NCI-H460 (cell line): Measurements from ENCODE around the gene PRKAR1B. TPM values are rescaled to one million over a fixed set of nuclear protein-coding genes. Genes with fewer than 3 reads are reported as not detected.

ENCODE experiments used
- DNase-seq: peaks from one replicate; pipeline ENCODE4 v3.0.0-alpha.2; 2016; ENCODE audit warnings: low read depth; ENCODE audit errors: extremely low read depth
- total RNA-seq: library from RNA; depleted of rRNA; stranded (reverse); fragments of >200 nt; shearing (Covaris generic); gene quantifications from 2 replicates; pipeline ENCODE4 v1.2.3, GENCODE V29; 2014

The PRKAR1B gene
- total RNA-seq, 1 experiment from 2014 or later = 7.4 TPM

DNA sequence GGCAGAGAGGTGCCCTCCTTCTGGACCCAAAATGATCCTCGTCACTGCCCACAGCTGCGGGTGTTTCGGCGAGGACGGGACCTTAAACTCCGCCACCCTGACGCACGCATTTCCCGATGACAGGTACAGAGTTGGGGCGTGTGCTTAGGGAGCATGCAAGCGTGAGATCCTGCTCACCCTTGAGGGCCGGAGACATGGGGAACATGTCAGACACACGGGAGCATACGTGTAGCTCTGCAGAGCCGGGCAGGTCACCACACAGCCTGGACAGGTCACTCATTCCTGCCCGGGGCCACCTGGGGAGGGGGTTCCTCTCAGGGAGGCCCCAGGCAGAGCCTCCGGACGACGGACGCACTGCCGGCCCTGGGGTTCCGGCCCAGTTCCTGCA lies 149.8 kb downstream of the PRKAR1B start:
- DNase-seq = no peak

DNA sequence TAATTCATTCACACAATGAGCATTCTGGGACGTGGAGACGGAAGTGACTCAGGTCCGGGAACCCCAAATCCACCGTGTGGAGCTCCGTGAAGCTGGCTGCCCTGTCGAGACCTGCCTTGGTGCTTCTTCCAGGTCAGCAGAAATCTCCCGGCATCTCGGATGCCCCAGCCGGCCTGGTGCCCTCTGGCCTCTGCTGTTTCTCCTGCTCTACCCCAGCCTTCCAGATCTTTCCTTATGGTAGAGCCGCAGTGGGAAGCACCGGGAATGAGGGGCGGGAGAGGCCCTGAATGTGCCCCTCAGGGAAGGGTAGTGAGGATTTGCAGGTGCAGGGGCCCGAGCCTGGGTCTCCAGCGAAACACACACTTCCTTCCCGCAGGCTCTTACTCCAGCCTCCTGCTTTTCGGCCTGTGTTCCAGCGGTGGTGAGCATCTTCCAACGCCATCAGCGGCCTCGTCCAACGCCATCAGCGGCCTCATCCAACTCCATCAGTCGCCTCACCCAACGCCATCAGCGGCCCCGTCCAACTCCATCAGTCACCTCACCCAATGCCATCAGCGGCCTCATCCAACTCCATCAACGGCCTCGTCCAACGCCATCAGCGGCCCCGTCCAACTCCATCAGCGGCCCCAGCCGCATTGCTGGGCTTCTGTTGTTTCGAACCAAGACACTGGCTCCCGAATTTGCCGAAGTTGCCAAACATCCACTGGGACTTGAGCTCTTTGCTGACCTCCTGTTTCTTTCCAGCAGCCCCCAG lies 150.4 kb downstream of the PRKAR1B start:
- no peak for DNase-seq

- no peak for DNase-seq
These were observed 151.4 kb downstream of the PRKAR1B start for GRCh38 chr7:575425-576366.

DNA sequence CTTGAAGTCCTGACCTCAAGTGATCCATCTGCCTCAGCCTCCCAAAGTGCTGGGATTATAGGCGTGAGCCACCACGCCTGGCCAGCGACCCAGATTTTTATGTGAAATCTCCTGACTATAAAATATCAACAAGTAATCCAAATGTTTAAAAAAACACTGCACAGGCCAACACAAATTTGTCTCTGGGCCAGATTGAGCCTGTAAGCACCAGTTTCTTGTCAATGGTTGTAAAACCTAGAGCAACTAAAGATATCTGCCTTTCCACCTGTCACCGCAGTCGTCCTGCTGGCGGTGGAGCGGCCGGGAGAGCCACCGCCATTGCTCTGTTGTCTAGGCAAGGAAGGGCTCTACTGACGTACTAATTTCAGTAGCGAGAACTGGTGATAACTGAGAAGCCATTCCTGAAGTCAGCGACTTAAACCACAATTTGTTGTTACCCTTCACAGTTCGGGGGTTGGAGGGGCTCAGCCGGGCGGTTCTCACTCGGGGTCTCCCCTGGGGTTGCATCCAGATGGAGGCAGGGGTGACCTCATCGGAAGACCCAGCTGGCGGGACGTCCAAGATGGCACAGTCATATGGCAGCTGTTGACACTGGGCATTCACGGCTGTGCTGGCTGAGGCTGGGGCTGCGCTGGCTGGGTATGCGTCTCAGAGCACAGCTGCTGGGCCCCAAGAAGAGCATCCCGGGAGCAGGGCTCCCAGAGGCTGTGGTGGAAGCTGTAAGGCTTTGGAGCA lies 152.3 kb downstream of the PRKAR1B start:
- DNase-seq = no peak

DNA sequence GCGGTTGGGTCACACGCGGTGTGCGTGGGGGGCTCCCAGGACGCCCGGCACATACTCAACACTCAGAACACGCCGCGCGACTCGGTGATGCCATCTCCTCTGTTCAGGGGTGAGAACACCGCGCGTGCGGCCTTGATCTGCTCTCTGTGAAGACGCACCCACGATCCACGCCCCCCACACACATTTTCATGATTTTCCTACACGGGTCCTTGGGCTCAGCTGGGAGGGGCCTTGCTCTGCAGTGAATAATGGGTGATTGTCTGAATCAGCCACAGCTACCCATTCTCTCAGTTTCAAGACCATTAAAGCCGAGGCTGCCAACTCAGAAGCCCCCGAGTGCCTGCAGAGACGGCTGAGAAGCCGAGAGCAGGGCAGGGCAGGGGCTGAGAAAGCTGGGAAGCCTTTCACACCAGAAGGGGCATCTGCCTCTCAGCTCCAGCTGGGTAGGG lies 153.1 kb downstream of the PRKAR1B start:
- DNase-seq = no peak

- no peak for DNase-seq
These were observed 153.7 kb downstream of the PRKAR1B start for GRCh38 chr7:573269-573932.

GRCh38 chr7:572416-573268 lies 154.4 kb downstream of the PRKAR1B start:
- no peak for DNase-seq

GRCh38 chr7:571718-572415 lies 155.2 kb downstream of the PRKAR1B start:
- no peak for DNase-seq

DNA sequence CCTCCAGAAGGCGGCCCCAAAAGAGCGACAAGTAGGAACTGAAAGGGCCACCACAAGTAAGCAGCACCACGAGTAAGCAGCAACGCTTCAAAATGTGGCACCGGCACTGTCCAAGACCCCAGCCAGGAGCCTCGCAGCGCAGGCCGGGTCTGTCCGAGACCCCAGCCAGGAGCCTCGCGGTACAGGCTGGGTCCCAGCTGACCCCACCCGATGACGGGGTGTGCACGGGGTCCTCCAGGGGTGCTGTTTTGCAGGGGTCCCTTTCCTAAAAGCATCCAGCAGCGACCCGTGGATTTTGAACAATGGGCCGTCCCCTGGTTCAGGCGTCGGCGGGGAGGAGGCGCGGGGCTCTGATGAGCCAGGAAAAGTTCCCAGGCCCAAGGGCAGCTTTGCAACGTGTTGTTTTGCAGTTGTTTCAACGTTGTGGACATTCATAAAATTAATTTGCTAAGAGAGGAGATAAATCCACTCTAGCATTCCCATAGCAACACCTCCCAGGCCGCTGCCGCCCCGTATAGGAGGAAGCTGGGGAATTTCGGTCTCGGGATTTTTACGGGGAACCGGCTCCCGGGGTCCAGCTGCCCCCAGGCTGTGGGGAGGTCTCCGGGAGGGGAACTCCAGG lies 155.9 kb downstream of the PRKAR1B start:
- no peak for DNase-seq

DNA sequence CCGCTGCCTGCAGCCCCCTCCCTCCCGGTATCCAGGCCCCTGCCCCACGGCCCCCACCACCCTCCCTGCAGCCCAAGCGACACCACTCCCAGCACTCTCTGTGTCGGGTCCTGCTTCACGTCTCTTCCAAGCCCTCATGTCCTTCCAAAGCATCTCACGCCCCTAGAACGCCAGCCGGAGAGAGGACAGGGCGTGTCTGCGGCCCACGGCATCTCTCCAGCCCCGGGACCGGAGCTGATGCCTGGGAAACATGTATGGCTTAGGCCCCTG lies 156.3 kb downstream of the PRKAR1B start:
- DNase-seq = no peak

DNA sequence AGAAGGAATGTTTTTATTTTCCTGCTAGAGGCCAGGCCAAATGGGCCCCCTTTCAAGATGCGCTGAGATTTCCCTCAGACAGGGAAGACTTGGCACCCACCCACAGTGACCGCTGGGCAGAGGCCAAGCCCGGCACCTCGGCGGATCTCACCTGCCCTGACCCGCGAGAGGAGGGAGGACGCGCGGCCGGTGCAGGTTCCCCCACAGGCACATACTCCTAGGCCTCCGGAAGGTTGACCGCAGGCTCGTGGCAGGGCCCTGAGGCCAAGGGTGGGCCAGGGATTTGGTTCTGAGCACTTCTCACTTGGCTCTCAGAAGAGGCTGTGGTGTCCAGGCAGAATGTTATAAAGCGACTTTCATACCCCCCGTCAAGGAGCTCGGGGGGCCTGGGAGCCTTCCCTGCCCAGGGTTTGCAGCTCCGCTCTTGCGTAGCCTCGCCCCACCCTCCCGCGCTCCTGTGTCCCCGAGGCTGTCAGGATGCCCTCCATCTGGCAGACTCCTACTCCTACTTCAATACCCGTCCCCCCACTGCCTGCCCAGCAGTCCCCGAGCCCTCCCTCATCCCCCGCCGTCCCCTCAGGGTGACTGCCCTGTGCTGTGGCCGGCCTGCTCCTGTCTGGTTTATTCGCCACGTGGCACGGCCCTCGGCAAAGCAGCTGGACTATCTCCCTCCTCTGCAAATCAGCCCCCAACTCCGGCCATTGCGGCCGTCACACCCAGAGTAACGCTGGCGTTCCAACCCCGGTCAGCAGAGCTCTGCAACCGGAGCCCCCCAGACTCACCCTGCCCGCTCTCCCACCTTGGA lies 156.9 kb downstream of the PRKAR1B start:
- DNase-seq = no peak

DNA sequence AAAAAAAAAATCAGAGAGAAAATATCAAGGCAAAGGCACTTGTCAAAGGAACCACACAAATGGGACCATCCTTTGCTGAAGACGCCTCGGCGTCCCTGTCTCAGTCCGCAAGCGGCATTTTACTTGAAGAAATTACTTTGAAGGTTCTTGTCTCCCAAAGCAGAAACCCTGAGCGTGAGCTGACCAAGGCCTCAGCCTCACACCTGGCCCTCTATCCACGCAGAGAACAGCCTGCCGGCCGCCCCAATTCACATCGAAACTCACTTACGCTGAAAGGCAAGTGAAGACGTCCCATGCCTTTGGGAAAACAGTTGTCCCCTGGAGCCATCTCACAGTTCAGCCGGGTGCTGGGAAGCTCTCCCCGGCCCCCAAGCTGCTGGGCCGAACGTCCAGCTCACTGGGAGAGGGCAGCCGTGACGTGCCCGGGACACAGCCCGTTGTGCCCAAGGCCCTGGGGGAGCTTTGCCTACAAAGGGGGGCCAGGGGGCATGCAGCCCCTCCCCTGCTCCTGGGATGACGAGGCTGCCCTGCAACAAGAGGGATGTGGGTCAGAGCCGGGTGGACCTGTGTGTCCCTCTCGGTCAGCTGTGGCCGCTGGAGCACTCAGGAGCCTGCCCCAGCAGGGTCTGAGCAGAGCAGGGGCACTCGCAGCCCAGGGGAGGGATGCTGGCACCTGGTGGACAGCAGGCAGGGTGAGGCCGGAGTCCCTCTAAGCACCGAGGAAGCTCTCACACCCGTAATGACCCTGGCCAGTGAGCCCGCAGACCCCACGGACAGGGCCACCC lies 157.8 kb downstream of the PRKAR1B start:
- no peak for DNase-seq

GRCh38 chr7:568031-568951 lies 158.8 kb downstream of the PRKAR1B start:
- DNase-seq = no peak

DNA sequence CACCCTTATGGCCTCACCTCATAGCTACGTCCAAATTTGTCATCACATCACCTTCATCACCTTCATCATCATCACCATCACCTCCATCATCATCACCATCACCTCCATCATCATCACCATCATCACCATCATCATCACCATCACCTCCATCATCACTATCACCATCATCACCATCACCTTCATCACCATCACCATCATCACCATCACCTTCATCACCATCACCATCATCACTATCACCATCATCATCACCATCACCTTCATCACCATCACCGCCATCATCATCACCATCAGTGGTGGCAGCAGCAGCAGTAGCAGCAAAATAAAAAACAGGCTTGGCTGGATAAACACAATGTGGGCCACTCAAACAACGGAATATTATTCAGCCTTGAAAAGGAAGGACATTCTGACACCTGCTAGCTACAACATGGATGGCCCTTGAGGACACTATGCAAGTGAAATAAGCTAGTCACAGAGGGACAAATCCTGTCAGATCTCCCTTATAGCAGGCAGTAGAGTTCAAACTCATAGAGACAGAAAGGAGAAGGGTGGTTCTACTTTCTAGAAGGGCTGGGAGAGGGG lies 159.7 kb downstream of the PRKAR1B start:
- DNase-seq = no peak

GRCh38 chr7:566100-566499 lies 161.0 kb downstream of the PRKAR1B start:
- DNase-seq = no peak
